ENCODE measurements around the gene TBK1. TPM values are rescaled to one million over a fixed set of nuclear protein-coding genes. Genes with fewer than 3 reads are reported as not detected.

Gene TBK1
- total RNA-seq, 1 donor from 2014 or later: 15.0 TPM

GRCh38 chr12:64407342-64408223 is 44.3 kb upstream of the TBK1 start:
- Mint-ChIP-seq H3K27me3 (ENCODE audit: low read depth) (no peaks in the 10 kb centered on the region), H3K4me3 (ENCODE audit: unreplicated experiment) (peak overlapping the region; percentile 13), H3K4me1 (ENCODE audit: low read depth) (peaks cover 58% of the 10 kb centered on the region), H3K9me3 (ENCODE audit: low read depth) (no peaks in the 10 kb centered on the region), H3K36me3 (ENCODE audit: low read depth) (peaks cover 9% of the 10 kb centered on the region), H3K27ac (ENCODE audit: unreplicated experiment) (peak overlapping the region; percentile 73)
- TF ChIP-seq CTCF (IDR thresholded peaks at IDR 0.05): no peak
- DNase-seq (ENCODE audit: low spot score): no peak

- peaks cover 44% of the 10 kb centered on the region for H3K4me1 Mint-ChIP-seq (ENCODE audit: low read depth)
- no peaks in the 10 kb centered on the region for H3K27me3 Mint-ChIP-seq (ENCODE audit: low read depth)
- TF ChIP-seq CTCF (IDR thresholded peaks at IDR 0.05): no peak
- H3K27ac Mint-ChIP-seq (ENCODE audit: unreplicated experiment): peak overlapping the region; percentile 36
- no peaks in the 10 kb centered on the region for H3K9me3 Mint-ChIP-seq (ENCODE audit: low read depth)
- H3K4me3 Mint-ChIP-seq (ENCODE audit: unreplicated experiment): no peak overlapping the region
- H3K36me3 Mint-ChIP-seq (ENCODE audit: low read depth): peaks cover 21% of the 10 kb centered on the region
- no peak for DNase-seq (ENCODE audit: low spot score)
Measured at GRCh38 chr12:64411427-64411826, 40.5 kb upstream of the TBK1 start.

- H3K4me3 Mint-ChIP-seq (ENCODE audit: unreplicated experiment): no peak overlapping the region
- no peaks in the 10 kb centered on the region for H3K27me3 Mint-ChIP-seq (ENCODE audit: low read depth)
- peaks cover 26% of the 10 kb centered on the region for H3K36me3 Mint-ChIP-seq (ENCODE audit: low read depth)
Measured at GRCh38 chr12:64412459-64412858, 39.5 kb upstream of the TBK1 start.

GRCh38 chr12:64413884-64414283 is 38.0 kb upstream of the TBK1 start:
- no peak for DNase-seq (ENCODE audit: low spot score)
- Mint-ChIP-seq H3K4me3 (ENCODE audit: unreplicated experiment) (no peak overlapping the region), H3K9me3 (ENCODE audit: low read depth) (no peaks in the 10 kb centered on the region), H3K27me3 (ENCODE audit: low read depth) (no peaks in the 10 kb centered on the region), H3K4me1 (ENCODE audit: low read depth) (peaks cover 19% of the 10 kb centered on the region), H3K36me3 (ENCODE audit: low read depth) (peaks cover 28% of the 10 kb centered on the region), H3K27ac (ENCODE audit: unreplicated experiment) (no peak overlapping the region)
- no peak for TF ChIP-seq CTCF (IDR thresholded peaks at IDR 0.05)

More at GRCh38 chr12:64412459-64412858, 39.5 kb upstream of the TBK1 start:
- no peak for DNase-seq (ENCODE audit: low spot score)
- H3K9me3 Mint-ChIP-seq (ENCODE audit: low read depth): no peaks in the 10 kb centered on the region
- peaks cover 34% of the 10 kb centered on the region for H3K4me1 Mint-ChIP-seq (ENCODE audit: low read depth)
- TF ChIP-seq CTCF (IDR thresholded peaks at IDR 0.05): no peak
- peak overlapping the region; percentile 6 for H3K27ac Mint-ChIP-seq (ENCODE audit: unreplicated experiment)

- Mint-ChIP-seq H3K4me1 (ENCODE audit: low read depth) (no peaks in the 10 kb centered on the region), H3K4me3 (ENCODE audit: unreplicated experiment) (no peak overlapping the region), H3K36me3 (ENCODE audit: low read depth) (peaks cover 36% of the 10 kb centered on the region), H3K27me3 (ENCODE audit: low read depth) (no peaks in the 10 kb centered on the region), H3K9me3 (ENCODE audit: low read depth) (no peaks in the 10 kb centered on the region), H3K27ac (ENCODE audit: unreplicated experiment) (no peak overlapping the region)
- DNase-seq (ENCODE audit: low spot score): no peak
- TF ChIP-seq CTCF (IDR thresholded peaks at IDR 0.05): no peak
Measured at GRCh38 chr12:64418209-64418608, 33.7 kb upstream of the TBK1 start.

Measured in chondrocyte (in vitro differentiated cells).